CD4-positive, CD25-positive, alpha-beta regulatory T cell (primary cell): Measurements from ENCODE around the gene RGS7. TPM values are rescaled to one million over a fixed set of nuclear protein-coding genes. Genes with fewer than 3 reads are reported as not detected.

ENCODE experiments used
- ATAC-seq, 2 donors: fragments of 150-1000 bp; cut with Tn5 transposase; one replicate each; pipeline ENCODE4 v1.10.0; 2021; ENCODE audit warnings: low read depth in 2 of 2, moderate number of reproducible peaks in 2 of 2, moderate library complexity in 1 of 2
- DNase-seq, 3 donors: peaks; one replicate each; pipeline versions ENCODE4 v3.0.0 to v3.0.0-alpha.2; 2012 to 2022; ENCODE audit warnings: mixed read lengths in 1 of 3
- H3K27ac ChIP-seq: one replicate; pipeline ENCODE4 v1.7.0; 2013; ENCODE audit warnings: mild to moderate bottlenecking, low read length; ENCODE audit not compliant: insufficient read depth, poor library complexity, severe bottlenecking
- H3K27me3 ChIP-seq: one replicate; pipeline ENCODE4 v1.7.0; 2013; ENCODE audit warnings: low read length; ENCODE audit not compliant: control insufficient read depth, insufficient read depth
- H3K36me3 ChIP-seq: one replicate; pipeline ENCODE4 v1.7.0; 2013; ENCODE audit warnings: mild to moderate bottlenecking, low read length, moderate library complexity; ENCODE audit not compliant: control insufficient read depth, insufficient read depth
- H3K4me1 ChIP-seq: 2 replicates; pipeline ENCODE4 v1.7.0; 2013; ENCODE audit warnings: mild to moderate bottlenecking, low read length; ENCODE audit not compliant: insufficient read depth, control insufficient read depth, poor library complexity, severe bottlenecking
- H3K4me3 ChIP-seq: one replicate; pipeline ENCODE4 v1.7.0; 2013; ENCODE audit warnings: low read depth, mild to moderate bottlenecking, low read length, moderate library complexity
- H3K9me3 ChIP-seq, 2 experiments: 1 replicate in 1 of 2; 2 replicates in 1 of 2; pipeline ENCODE4 v1.7.0; 2013; ENCODE audit warnings: low read length in 2 of 2, mild to moderate bottlenecking in 1 of 2, moderate library complexity in 1 of 2; ENCODE audit not compliant: control insufficient read depth in 2 of 2
- H3K27ac Mint-ChIP-seq, 3 donors: one replicate each; pipeline ENCODE4 v1.8.0; 2020 to 2022; ENCODE audit warnings: mild to moderate bottlenecking in 3 of 3, mixed read lengths in 3 of 3, moderate library complexity in 2 of 3
- H3K27me3 Mint-ChIP-seq: one replicate; pipeline ENCODE4 v1.8.0; 2022; ENCODE audit warnings: mild to moderate bottlenecking, mixed read lengths
- H3K36me3 Mint-ChIP-seq: one replicate; pipeline ENCODE4 v1.8.0; 2020; ENCODE audit warnings: mixed read lengths
- H3K4me1 Mint-ChIP-seq, 4 donors: one replicate each; pipeline ENCODE4 v1.8.0; 2020 to 2022; ENCODE audit warnings: mixed read lengths in 4 of 4, mild to moderate bottlenecking in 1 of 4
- H3K4me3 Mint-ChIP-seq, 4 donors: one replicate each; pipeline ENCODE4 v1.8.0; 2020 to 2022; ENCODE audit warnings: mild to moderate bottlenecking in 4 of 4, mixed read lengths in 4 of 4, moderate library complexity in 3 of 4
- H3K9me3 Mint-ChIP-seq, 7 donors: one replicate each; pipeline ENCODE4 v1.8.0; 2020 to 2022; ENCODE audit warnings: mixed read lengths in 7 of 7, mild to moderate bottlenecking in 3 of 7, moderate library complexity in 2 of 7
- polyA plus RNA-seq, 4 donors: library from polyadenylated mRNA; unstranded; fragments of 300-500 nt; fragmentation: Illumina TruSeq; gene quantifications; one replicate each; pipeline ENCODE4 v1.2.3, GENCODE V29; 2021
- total RNA-seq: library from RNA; stranded (reverse); gene quantifications from one replicate; pipeline ENCODE4 v1.2.3, GENCODE V29; 2022

The RGS7 gene
- total and polyA plus RNA-seq, 5 donors from 2014 or later = not detected

DNA sequence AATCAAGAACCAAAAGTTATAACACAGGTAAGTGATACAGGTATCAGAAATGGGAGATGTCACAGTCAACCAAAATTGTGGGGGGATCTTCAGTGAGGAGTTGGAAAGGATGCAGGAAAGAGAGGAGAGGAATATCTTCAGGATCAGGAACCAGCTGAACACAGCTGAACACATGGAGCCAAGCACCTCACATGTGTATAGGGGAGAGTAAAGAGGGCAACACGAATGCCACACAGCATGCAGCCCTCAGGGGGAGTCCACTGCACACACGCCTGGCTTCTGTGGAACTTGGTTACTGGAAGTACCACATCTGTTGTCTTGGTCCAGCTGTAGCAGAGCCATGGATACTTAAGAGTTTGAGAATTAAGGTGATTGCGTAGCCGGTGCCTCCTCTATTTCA lies 218.8 kb downstream of the RGS7 start:
- no peaks in the 10 kb centered on the region for H3K27me3 Mint-ChIP-seq
- H3K9me3 Mint-ChIP-seq = peaks cover 3 to 19% (median 6%) of the 10 kb centered on the region in 7 donors
- H3K27ac Mint-ChIP-seq = no peak overlapping the region
- Histone ChIP-seq H3K4me1 (no peaks in the 10 kb centered on the region), H3K36me3 (no peaks in the 10 kb centered on the region), H3K4me3 (no peak overlapping the region), H3K27ac (no peak overlapping the region), H3K9me3 (peaks cover 0 to 23% of the 10 kb centered on the region in 2 experiments), H3K27me3 (no peaks in the 10 kb centered on the region)
- DNase-seq (no peak), ATAC-seq (no peak)
- no peaks in the 10 kb centered on the region for H3K4me1 Mint-ChIP-seq
- H3K4me3 Mint-ChIP-seq = no peak overlapping the region
- peaks cover 3% of the 10 kb centered on the region for H3K36me3 Mint-ChIP-seq

DNA sequence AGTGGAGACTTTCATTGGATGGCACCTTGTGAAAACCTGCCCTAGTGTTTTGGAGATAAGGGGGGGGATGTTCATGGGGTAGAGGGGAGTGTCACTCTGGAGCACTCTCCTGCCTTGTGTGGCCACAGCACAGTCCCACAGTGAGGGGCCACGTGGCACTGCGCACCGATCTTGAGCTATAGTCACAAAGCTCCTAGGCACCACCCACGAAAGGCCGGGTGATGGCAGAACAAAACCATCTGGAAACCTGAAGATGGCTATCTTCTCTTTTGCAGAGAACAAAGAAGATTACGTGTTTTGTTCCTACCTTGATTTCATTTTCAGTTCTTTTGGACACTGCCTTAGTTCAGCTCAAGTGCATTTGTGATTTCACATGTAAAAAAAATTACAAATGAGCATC lies 220.6 kb downstream of the RGS7 start:
- Histone ChIP-seq H3K36me3 (no peaks in the 10 kb centered on the region), H3K27me3 (no peaks in the 10 kb centered on the region), H3K9me3 (peaks cover 0 to 20% of the 10 kb centered on the region in 2 experiments), H3K4me1 (no peaks in the 10 kb centered on the region), H3K4me3 (no peak overlapping the region), H3K27ac (no peak overlapping the region)
- peaks cover 0 to 19% (median 5%) of the 10 kb centered on the region in 7 donors for H3K9me3 Mint-ChIP-seq
- no peak overlapping the region for H3K27ac Mint-ChIP-seq
- no peaks in the 10 kb centered on the region for H3K4me1 Mint-ChIP-seq
- no peak overlapping the region for H3K4me3 Mint-ChIP-seq
- no peak for ATAC-seq
- no peaks in the 10 kb centered on the region for H3K27me3 Mint-ChIP-seq
- no peak for DNase-seq
- peaks cover 3% of the 10 kb centered on the region for H3K36me3 Mint-ChIP-seq

DNA sequence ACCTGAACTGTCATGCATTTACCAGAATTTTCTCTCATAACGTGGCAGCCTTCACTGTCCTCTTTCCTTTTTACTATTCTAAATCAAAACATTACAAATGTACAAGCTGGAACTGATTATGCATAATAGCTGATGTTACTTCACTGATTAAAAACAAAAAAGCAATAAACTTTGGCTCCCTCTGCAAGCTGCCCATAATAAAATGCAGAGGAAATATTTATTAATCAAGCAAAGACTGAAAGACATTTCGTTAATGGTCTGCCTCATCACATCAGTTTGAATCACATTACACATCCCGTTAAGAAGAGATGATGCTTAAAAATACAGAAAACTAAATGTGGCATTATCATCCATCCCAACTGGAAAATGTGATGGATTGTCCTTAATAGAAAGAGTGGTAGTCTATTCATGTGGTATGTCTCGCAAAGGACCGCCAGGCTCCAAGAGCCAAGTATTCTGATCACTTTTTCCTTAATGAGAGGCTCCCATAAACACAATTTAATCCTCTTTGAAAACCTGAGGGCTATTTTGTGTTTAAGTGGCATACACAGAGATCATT lies 225.3 kb downstream of the RGS7 start:
- Mint-ChIP-seq H3K9me3 (peaks cover 0 to 11% (median 6%) of the 10 kb centered on the region in 7 donors), H3K27me3 (no peaks in the 10 kb centered on the region), H3K4me1 (no peaks in the 10 kb centered on the region), H3K4me3 (no peak overlapping the region), H3K27ac (no peak overlapping the region), H3K36me3 (peaks cover 3% of the 10 kb centered on the region)
- H3K27ac ChIP-seq = no peak overlapping the region
- DNase-seq = no peak
- no peaks in the 10 kb centered on the region for H3K4me1 ChIP-seq
- ATAC-seq = no peak
- H3K4me3 ChIP-seq = no peak overlapping the region
- H3K27me3 ChIP-seq = no peaks in the 10 kb centered on the region
- H3K36me3 ChIP-seq = no peaks in the 10 kb centered on the region
- peaks cover 0 to 9% of the 10 kb centered on the region in 2 experiments for H3K9me3 ChIP-seq

DNA sequence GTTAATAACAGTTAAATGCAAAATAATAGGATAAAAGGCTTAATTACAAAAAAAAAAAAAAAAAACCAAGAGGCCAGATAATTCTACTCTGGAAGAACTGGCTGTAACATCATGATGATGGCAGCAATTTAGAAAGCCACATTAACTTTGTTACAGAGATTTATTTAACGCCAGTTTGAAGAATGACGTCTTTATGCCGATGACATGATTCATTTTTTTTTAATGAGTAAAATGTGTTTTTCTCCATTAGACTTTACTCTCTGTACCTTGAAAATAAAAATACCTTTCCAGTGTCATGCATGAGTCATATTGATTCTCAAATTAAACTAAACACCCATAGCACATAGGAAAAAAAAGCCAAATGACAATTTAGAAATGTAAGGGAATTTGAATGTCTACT lies 226.1 kb downstream of the RGS7 start:
- ATAC-seq (no peak), DNase-seq (no peak)
- Histone ChIP-seq H3K27me3 (no peaks in the 10 kb centered on the region), H3K9me3 (peaks cover 0 to 9% of the 10 kb centered on the region in 2 experiments), H3K36me3 (no peaks in the 10 kb centered on the region), H3K4me1 (no peaks in the 10 kb centered on the region), H3K4me3 (no peak overlapping the region), H3K27ac (no peak overlapping the region)
- Mint-ChIP-seq H3K4me1 (no peaks in the 10 kb centered on the region), H3K4me3 (no peak overlapping the region), H3K27ac (no peak overlapping the region), H3K9me3 (peaks cover 0 to 11% (median 8%) of the 10 kb centered on the region in 7 donors), H3K27me3 (no peaks in the 10 kb centered on the region), H3K36me3 (peaks cover 3% of the 10 kb centered on the region)

DNA sequence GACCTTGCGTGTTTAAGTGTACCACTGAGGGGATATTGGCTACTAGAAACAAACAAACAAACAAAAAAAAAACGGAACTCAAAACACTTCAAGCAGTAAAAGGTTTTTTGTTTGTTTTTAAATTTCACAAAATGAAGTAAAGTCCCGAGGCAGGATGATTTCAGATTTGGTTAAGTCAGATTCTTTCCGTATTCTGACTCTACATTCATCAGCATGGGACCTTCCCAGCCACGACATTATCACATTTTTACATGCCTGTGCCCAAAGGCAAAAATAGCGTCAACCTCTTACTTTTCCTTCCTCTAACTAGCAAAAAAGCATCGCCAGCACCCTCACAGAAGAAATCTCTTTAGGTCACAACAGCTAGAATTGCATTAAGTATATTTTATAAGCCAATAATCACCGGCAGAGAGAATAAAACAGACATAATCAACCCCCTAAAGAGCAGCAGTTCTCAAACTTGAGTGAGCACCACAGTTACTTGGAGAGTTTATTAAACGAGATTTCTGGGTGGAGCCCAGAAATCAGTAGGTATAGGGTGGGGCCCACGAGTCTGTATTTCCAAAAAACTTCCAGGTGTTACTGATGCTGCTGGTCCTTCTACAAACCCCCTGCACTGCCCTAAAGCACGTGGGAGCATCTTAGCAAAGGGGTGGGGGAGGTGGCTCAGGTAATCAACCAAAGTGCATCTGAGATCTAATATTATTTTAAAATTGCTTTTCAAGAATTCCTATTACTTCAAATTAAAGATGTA lies 227.6 kb downstream of the RGS7 start:
- Histone ChIP-seq H3K4me3 (no peak overlapping the region), H3K36me3 (no peaks in the 10 kb centered on the region), H3K27ac (no peak overlapping the region), H3K4me1 (no peaks in the 10 kb centered on the region), H3K9me3 (no peaks in the 10 kb centered on the region), H3K27me3 (no peaks in the 10 kb centered on the region)
- peaks cover 0 to 10% (median 5%) of the 10 kb centered on the region in 7 donors for H3K9me3 Mint-ChIP-seq
- ATAC-seq = no peak
- H3K4me3 Mint-ChIP-seq = no peak overlapping the region
- no peaks in the 10 kb centered on the region for H3K27me3 Mint-ChIP-seq
- H3K27ac Mint-ChIP-seq = no peak overlapping the region
- no peak for DNase-seq
- H3K36me3 Mint-ChIP-seq = peaks cover 1% of the 10 kb centered on the region
- no peaks in the 10 kb centered on the region for H3K4me1 Mint-ChIP-seq

DNA sequence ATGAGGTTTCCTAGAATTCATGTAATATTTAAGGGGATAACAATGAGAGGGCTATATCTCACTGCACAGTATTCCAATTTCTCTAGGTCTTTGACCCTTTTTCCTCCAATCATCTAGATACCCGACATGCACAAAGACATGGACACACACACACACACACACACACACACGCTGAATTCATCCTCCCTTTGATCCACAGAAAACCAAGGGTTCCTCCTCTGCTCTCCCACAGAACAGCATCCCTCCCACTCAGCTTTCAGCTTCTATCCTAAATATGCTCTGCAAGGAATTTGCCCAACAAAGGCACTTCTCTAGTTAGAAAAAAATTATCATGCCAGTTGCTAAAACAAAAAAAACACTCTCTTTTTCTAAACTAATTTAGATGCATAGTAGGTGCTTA lies 231.7 kb downstream of the RGS7 start:
- DNase-seq = no peak
- H3K36me3 Mint-ChIP-seq = no peaks in the 10 kb centered on the region
- H3K9me3 Mint-ChIP-seq = peaks cover 0 to 7% (median 2%) of the 10 kb centered on the region in 7 donors
- ATAC-seq = no peak
- no peak overlapping the region for H3K27ac Mint-ChIP-seq
- H3K4me3 Mint-ChIP-seq = no peak overlapping the region
- no peaks in the 10 kb centered on the region for H3K4me1 ChIP-seq
- no peaks in the 10 kb centered on the region for H3K36me3 ChIP-seq
- no peaks in the 10 kb centered on the region for H3K9me3 ChIP-seq
- H3K4me1 Mint-ChIP-seq = no peaks in the 10 kb centered on the region
- no peaks in the 10 kb centered on the region for H3K27me3 ChIP-seq
- no peak overlapping the region for H3K4me3 ChIP-seq
- no peak overlapping the region for H3K27ac ChIP-seq
- H3K27me3 Mint-ChIP-seq = no peaks in the 10 kb centered on the region

DNA sequence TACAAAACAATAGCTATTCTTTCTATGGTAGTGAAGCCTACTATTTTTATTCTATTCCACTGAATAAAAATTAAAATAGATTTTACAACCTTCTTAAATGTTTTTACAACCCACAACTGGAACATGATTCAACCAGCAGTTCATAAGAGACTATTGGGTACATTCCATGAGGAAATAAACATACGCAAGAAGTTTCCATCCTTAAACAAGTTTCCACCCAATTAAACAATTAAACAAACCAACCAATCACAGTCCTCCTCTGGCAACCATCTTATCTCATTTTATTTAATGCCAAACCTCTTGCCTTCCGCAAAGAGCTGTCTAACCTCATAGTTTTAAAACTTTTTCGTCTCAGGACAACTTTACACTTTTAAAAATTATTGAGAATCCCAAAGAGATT lies 239.0 kb downstream of the RGS7 start:
- ATAC-seq (no peak), DNase-seq (no peak)
- H3K27me3 Mint-ChIP-seq = no peaks in the 10 kb centered on the region
- Histone ChIP-seq H3K27me3 (no peaks in the 10 kb centered on the region), H3K9me3 (no peaks in the 10 kb centered on the region), H3K36me3 (no peaks in the 10 kb centered on the region), H3K27ac (no peak overlapping the region), H3K4me1 (no peaks in the 10 kb centered on the region), H3K4me3 (no peak overlapping the region)
- no peaks in the 10 kb centered on the region for H3K4me1 Mint-ChIP-seq
- H3K4me3 Mint-ChIP-seq = no peak overlapping the region
- peaks cover 0 to 14% (median 4%) of the 10 kb centered on the region in 7 donors for H3K9me3 Mint-ChIP-seq
- H3K27ac Mint-ChIP-seq = no peak overlapping the region
- peaks cover 3% of the 10 kb centered on the region for H3K36me3 Mint-ChIP-seq

DNA sequence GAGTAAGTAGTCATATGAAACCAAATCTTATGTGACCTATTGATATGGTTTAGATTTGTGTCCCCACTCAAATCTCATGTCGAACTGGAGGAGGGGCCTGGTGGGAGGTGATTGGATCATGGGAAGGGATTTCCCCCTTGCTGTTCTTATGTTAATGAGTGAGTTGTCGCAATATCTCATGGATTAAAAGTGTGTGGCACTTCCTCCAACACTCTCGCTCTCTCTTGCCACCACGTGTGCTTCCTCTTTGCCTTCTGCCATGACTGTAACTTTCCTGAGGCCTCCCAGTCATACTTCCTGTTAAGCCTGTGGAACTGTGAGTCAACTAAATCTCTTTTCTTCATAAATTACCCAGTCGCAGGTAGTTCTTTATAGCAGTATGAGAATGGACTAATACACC lies 241.2 kb downstream of the RGS7 start:
- no peaks in the 10 kb centered on the region for H3K4me1 Mint-ChIP-seq
- no peaks in the 10 kb centered on the region for H3K27me3 Mint-ChIP-seq
- H3K27ac Mint-ChIP-seq = no peak overlapping the region
- no peak overlapping the region for H3K4me3 Mint-ChIP-seq
- peaks cover 0 to 14% (median 9%) of the 10 kb centered on the region in 7 donors for H3K9me3 Mint-ChIP-seq
- Histone ChIP-seq H3K36me3 (no peaks in the 10 kb centered on the region), H3K27me3 (no peaks in the 10 kb centered on the region), H3K4me3 (no peak overlapping the region), H3K4me1 (no peaks in the 10 kb centered on the region), H3K9me3 (no peaks in the 10 kb centered on the region), H3K27ac (no peak overlapping the region)
- ATAC-seq = no peak
- DNase-seq = no peak
- peaks cover 3% of the 10 kb centered on the region for H3K36me3 Mint-ChIP-seq
